Fibroblast of the aortic adventitia (primary cell): ENCODE data around the gene RSL1D1. TPM values are rescaled to one million over a fixed set of nuclear protein-coding genes. Genes with fewer than 3 reads are reported as not detected.
"Not testable (repeated sequence)": the region's sequence is repeated elsewhere in the genome, so short reads cannot be mapped to it uniquely, and the experiment has no call there.

ENCODE experiments used
- DNase-seq: peaks from one replicate; pipeline ENCODE4 v3.0.0-alpha.2; 2010; ENCODE audit warnings: low read depth
- H3K4me3 ChIP-seq: 2 replicates; pipeline ENCODE4 v1.5.1; 2011; ENCODE audit warnings: low read depth, mild to moderate bottlenecking, control low read depth, low read length, moderate library complexity
- total RNA-seq: library from RNA; depleted of rRNA; stranded (reverse); fragments of >200 nt; gene quantifications from 2 replicates; pipeline ENCODE4 v1.2.3, GENCODE V29; 2012; ENCODE audit warnings: low replicate concordance
- TF ChIP-seq, protein P1 (sequence below): IDR thresholded peaks from 2 replicates; pipeline ENCODE4 v1.5.1; 2011; ENCODE audit warnings: mild to moderate bottlenecking, low read length, control low read depth, inconsistent platforms; ENCODE audit not compliant: insufficient read depth

RSL1D1 gene
- total RNA-seq, 1 donor: 178 TPM

DNA sequence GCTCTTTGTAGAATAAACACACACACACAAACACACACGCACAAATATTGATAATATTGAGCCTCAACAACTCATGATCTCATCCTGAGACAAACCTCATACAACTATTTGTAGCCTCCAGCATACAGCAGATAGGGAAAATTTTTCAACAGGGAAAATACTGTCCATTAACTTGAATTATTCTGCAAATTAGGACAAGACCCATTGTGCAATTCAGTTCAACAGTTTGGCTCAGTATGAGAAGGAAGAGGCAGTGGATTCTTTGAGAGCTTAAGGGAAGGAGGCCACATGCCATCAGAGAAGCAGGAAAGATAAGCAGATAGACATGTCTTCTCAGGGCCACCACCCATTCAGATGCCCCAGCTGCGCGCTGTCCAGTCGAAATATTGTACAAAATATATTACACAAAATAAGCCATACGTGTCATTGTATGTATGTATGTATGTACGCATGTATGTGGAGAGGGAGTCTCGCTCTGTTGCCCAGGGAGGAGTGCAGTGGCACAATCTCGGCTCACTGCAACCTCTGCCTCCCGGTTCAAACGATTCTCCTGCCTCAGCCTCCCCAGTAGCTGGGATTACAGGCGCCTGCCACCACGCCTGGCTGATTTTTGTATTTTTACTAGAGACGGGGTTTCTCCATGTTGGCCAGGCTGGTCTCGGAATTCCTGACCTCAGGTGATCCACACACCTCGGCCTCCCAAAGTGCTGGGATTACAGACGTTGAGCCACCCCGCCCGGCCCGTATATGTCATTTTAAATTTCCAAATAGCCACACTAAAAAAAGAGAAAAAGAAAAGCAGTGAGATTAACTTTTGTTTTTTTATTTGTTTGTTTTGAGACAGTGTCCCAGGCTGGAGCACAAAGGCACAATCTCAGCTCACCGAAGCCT lies 56.1 kb downstream of the RSL1D1 start:
- no peak for DNase-seq

DNA sequence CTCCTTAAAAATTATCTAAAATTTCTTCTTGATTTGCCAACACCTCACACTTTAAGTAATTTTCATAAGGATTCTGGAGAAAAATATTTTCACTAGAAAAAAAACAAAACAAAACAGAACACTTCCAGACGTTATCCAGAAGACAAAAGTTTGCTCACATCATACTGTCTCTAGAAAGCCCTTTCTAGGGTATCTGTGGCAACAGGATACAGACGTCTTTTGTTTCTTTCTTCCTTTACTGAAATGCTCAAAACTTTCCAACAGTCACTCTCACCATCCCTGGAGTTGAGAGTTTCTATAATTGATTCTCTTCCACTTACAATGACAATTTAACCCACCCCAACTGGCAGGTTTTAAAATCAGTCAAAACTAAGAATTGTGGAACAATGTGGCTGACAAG lies 56.9 kb downstream of the RSL1D1 start:
- no peak overlapping the region for H3K4me3 ChIP-seq
- no peak for DNase-seq
- TF ChIP-seq, protein P1, sequence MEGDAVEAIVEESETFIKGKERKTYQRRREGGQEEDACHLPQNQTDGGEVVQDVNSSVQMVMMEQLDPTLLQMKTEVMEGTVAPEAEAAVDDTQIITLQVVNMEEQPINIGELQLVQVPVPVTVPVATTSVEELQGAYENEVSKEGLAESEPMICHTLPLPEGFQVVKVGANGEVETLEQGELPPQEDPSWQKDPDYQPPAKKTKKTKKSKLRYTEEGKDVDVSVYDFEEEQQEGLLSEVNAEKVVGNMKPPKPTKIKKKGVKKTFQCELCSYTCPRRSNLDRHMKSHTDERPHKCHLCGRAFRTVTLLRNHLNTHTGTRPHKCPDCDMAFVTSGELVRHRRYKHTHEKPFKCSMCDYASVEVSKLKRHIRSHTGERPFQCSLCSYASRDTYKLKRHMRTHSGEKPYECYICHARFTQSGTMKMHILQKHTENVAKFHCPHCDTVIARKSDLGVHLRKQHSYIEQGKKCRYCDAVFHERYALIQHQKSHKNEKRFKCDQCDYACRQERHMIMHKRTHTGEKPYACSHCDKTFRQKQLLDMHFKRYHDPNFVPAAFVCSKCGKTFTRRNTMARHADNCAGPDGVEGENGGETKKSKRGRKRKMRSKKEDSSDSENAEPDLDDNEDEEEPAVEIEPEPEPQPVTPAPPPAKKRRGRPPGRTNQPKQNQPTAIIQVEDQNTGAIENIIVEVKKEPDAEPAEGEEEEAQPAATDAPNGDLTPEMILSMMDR: no peak

More for the DNA sequence above, 56.1 kb downstream of the RSL1D1 start:
- TF ChIP-seq, protein P1: no peak
- peak overlapping the region; percentile 82 for H3K4me3 ChIP-seq

DNA sequence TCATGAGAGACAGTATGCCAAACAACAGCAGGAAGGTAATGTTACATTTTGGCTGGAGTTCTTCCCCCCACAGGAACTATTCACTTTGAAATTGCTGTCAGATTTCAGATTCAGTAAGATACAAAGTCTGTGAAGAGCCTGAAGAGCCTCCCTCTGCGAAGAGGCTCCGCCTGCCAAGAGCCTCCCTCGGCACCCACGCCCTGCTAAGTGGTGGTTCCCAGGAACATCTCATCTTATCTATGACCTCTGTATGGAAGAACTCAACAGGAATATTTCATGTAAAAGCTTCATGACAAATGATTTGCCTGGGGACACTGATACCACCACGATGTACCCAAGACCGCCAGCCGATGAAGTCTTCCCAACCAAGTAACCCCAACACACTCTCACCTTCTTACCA lies 57.5 kb downstream of the RSL1D1 start:
- DNase-seq: peak; percentile 27
- TF ChIP-seq, protein P1: no peak
- H3K4me3 ChIP-seq: no peak overlapping the region

DNA sequence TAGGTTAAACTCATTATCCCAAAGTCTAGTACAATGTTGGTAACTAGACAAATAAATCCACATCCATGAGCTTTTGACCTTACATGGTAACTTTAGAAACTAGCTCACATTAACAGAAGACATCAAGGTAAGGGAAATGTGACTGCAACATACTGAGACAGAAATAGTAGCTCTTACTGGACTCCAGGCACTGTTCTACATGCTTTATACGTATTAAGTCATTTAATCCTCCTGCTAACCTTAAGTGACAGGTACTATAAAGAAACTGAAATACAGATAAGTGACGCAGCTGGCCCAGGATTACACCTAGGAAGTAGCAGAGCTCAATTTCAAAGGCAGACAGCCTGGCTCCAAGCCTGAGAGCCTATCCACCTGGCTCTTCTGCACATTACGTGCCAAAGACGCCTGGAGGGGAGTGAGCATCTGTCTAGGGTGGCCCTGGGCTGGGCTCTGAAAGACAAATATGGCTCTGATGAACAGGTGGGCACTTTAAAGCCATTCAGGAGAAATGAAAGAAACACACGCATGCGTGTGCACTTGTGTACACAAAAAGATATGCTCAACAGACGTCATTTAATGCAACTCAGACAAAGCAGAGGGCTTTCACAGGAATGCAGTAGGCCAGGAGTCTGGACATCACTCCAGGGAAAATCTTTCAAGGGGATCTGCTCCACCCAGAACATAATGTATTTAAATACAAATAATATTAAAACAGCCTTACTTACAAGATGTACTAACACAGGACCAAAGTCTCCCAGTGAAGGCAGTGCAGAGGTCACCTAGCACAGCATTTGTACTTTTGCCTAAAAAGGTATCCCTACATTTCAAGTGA lies 58.7 kb downstream of the RSL1D1 start:
- no peak overlapping the region for H3K4me3 ChIP-seq
- DNase-seq: no peak
- TF ChIP-seq, protein P1: no peak

DNA sequence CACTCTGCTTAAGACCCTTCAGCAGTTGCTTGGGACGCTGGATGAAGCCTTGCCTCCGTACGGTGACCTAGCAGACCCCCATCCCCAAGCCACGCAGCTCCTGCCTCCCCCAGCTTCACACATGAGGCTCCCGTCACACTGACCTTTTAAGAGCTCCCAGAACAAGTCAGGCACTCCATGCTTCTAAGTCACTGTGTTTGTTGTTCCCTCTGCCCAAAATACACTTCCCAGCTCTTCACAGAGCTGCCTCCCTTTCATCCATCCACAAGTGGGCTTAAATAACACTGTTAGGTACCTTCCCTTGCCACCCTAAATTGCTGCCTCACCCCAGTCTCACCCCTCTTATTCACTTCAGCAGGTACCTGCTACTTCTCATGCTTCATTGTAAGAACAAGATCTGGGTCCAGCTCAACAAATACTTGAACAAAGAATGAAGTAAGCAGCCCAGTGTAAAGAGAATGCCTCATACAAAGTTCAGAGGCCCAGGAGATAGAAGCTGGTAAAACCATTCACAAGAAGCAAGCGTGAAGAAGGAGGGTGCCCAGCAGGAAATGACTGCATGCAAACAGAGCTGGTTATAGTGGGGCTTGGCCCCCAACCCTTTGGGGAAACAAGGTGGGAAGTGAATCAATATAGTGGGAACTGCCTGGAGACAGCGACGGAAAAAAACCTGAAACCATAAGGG lies 60.1 kb downstream of the RSL1D1 start:
- DNase-seq: no peak
- no peak overlapping the region for H3K4me3 ChIP-seq

DNA sequence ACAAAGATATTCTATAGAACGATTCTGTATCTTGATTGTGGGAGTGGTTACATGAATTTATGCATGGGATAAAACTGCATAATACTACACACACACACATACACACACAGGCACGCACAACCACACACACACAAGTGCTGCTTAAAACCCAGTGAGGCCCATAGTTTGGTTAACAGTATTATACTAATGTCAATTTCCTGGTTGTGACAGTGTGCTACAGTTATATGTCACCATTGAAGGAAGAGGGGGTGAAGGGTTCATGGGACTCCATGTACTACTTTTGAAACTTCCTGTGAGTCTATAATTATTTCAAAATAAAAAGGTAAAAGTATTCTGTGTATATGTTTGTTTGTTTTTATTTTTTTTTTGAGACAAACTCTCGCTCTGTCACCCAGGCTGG lies 62.4 kb downstream of the RSL1D1 start:
- DNase-seq: no peak
- no peak overlapping the region for H3K4me3 ChIP-seq
- TF ChIP-seq, protein P1: no peak

More for the DNA sequence above, 60.1 kb downstream of the RSL1D1 start:
- TF ChIP-seq, protein P1: no peak

DNA sequence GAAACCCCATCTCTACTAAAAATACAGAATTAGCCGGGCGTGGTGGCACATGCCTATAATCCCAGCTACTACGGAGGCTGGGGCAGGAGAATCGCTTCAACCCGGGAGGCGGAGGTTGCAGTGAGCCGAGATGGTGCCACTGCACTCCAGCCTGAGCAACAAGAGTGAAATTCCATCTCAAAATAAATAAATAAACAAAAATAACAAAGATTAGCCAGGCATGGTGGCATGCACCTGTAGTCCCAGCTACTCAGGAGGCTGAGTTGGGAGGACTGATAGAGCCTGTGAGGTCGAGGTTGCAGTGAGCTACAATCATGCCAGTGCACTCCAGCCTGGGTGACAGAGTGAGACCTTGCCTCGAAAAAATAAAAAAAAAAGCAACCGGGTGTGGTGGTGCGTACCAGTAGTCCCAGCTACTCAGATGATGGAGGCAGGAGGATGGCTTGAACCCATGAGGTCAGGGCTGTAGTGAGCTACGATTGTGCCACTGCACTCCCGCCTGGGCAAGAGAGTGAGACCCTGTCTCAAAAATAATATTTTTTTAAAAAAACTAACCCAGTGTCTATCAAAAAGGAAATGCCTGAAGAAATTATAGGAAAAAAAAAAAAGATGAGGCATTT lies 66.3 kb downstream of the RSL1D1 start:
- not testable (repeated sequence) for DNase-seq, H3K4me3 ChIP-seq

DNA sequence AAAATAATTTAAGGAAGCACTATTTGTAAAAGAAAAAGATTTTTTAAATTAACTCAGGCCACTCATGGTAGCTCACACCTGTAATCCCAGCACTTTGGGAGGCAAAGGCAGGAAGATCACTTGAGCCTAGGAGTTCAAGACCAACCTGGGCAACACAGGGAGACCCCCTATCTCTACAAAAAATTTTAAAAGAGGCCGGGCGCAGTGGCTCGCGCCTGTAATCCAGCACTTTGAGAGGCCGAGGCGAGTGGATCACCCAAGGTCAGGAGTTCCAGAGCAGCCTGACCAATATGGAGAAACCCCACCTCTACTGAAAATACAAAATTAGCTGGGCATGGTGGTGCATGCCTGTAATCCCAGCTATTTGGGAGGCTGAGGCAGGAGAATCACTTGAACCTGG lies 67.0 kb downstream of the RSL1D1 start:
- DNase-seq: not testable (repeated sequence)

More for the DNA sequence above, 67.0 kb downstream of the RSL1D1 start:
- not testable (repeated sequence) for H3K4me3 ChIP-seq
